GM21723 (cell line): ENCODE measurements around the gene HRH1.
"Not testable (repeated sequence)": the region's sequence is repeated elsewhere in the genome, so short reads cannot be mapped to it uniquely, and the experiment has no call there.

Experiments used
- ATAC-seq: cut with Tn5 transposase; IDR thresholded peaks from one replicate; pipeline ENCODE4 v1.9.1; 2021; ENCODE audit warnings: mild to moderate bottlenecking, moderate library complexity; ENCODE audit not compliant: unreplicated experiment

Gene HRH1

GRCh38 chr3:11168881-11169805 is 14.8 kb downstream of the HRH1 start:
- no peak for ATAC-seq

GRCh38 chr3:11170052-11170770 is 15.9 kb downstream of the HRH1 start:
- no peak for ATAC-seq

GRCh38 chr3:11172096-11172690 is 17.9 kb downstream of the HRH1 start:
- no peak for ATAC-seq

- ATAC-seq, result no peak
Observed at GRCh38 chr3:11173828-11174465, 19.7 kb downstream of the HRH1 start.

- ATAC-seq, result no peak
Observed at GRCh38 chr3:11178421-11178820, 24.1 kb downstream of the HRH1 start.

- not testable (repeated sequence) for ATAC-seq
Observed at GRCh38 chr3:11184328-11184969, 30.2 kb downstream of the HRH1 start.

GRCh38 chr3:11185144-11185543 is 30.9 kb downstream of the HRH1 start:
- ATAC-seq, result no peak

GRCh38 chr3:11185564-11186317 is 31.4 kb downstream of the HRH1 start:
- ATAC-seq, result no peak

- ATAC-seq, result no peak
Observed at GRCh38 chr3:11186318-11186692, 32.0 kb downstream of the HRH1 start.

GRCh38 chr3:11186771-11187191 is 32.5 kb downstream of the HRH1 start:
- ATAC-seq, result no peak

- ATAC-seq, result no peak
Observed at GRCh38 chr3:11187681-11188080, 33.4 kb downstream of the HRH1 start.

GRCh38 chr3:11188231-11188630 is 33.9 kb downstream of the HRH1 start:
- ATAC-seq, result no peak

GRCh38 chr3:11195201-11195600 is 40.9 kb downstream of the HRH1 start:
- no peak for ATAC-seq

- no peak for ATAC-seq
Observed at GRCh38 chr3:11195721-11196332, 41.5 kb downstream of the HRH1 start.

- ATAC-seq, result no peak
Observed at GRCh38 chr3:11197484-11197883, 43.2 kb downstream of the HRH1 start.

- no peak for ATAC-seq
Observed at GRCh38 chr3:11198070-11198469, 43.8 kb downstream of the HRH1 start.

GRCh38 chr3:11198495-11198894 is 44.2 kb downstream of the HRH1 start:
- no peak for ATAC-seq

- ATAC-seq, result no peak
Observed at GRCh38 chr3:11199902-11200845, 45.9 kb downstream of the HRH1 start.
